ENCODE results near the gene KIAA1671.

DNA sequence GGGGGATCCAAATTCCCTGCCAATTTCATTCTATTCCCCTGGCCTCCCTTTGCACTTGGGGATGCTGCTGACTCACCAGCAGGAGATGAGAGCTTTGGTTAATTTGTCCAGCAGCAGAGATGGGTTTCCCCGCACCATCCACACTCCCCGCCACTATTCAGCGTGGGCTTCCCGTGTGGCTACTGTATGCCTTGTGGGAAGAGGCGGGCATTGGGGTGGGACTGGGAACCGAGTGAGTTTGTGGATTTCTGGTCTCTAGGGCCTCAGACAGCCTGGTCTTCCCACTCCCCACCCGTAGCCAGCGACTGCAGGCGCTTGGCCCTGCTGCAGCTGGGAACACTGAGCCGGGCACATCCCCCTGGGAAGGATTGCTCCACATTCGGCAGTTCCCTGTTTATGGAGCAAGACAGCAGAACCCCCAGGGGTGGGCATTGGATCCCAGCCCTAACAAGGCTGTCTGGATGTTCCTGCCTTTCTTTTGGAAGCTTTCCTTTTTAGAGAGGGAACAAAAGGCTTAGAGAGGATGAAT lies 23.4 kb downstream of the KIAA1671 start:
- TF ChIP-seq EZH2 (IDR thresholded peaks at IDR 0.05; ENCODE audit: borderline replicate concordance, low read depth, low read length, poor library complexity, severe bottlenecking): no peak
- TF ChIP-seq, protein P1, sequence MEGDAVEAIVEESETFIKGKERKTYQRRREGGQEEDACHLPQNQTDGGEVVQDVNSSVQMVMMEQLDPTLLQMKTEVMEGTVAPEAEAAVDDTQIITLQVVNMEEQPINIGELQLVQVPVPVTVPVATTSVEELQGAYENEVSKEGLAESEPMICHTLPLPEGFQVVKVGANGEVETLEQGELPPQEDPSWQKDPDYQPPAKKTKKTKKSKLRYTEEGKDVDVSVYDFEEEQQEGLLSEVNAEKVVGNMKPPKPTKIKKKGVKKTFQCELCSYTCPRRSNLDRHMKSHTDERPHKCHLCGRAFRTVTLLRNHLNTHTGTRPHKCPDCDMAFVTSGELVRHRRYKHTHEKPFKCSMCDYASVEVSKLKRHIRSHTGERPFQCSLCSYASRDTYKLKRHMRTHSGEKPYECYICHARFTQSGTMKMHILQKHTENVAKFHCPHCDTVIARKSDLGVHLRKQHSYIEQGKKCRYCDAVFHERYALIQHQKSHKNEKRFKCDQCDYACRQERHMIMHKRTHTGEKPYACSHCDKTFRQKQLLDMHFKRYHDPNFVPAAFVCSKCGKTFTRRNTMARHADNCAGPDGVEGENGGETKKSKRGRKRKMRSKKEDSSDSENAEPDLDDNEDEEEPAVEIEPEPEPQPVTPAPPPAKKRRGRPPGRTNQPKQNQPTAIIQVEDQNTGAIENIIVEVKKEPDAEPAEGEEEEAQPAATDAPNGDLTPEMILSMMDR (conservative IDR thresholded peaks at IDR 0.05; ENCODE audit: low read depth, low read length): no peak

Data from A673 (cell line).